Measurements from ENCODE around the gene SCARB1.

Gene SCARB1

GRCh38 chr12:124867401-124867930 lies 3.8 kb upstream of the SCARB1 start:
- Histone ChIP-seq H3K4me3 (ENCODE audit: low read depth in 1 of 2, low read length in 2 of 2) (no peak overlapping the region), H3K36me3 (ENCODE audit: insufficient read depth, low read length) (no peaks in the 10 kb centered on the region), H3K27me3 (ENCODE audit: control insufficient read depth in 1 of 2, insufficient read depth in 2 of 2, low read length in 2 of 2) (no peaks in the 10 kb centered on the region), H3K9ac (ENCODE audit: low read length) (no peak overlapping the region), H3K27ac (ENCODE audit: low read depth, low read length) (no peak overlapping the region), H3K4me1 (ENCODE audit: insufficient read depth, low read length) (peaks cover 12% of the 10 kb centered on the region), H3K9me3 (ENCODE audit: low read length) (no peaks in the 10 kb centered on the region)

- H3K36me3 ChIP-seq (ENCODE audit: insufficient read depth, low read length) = no peaks in the 10 kb centered on the region
- no peak overlapping the region for H3K9ac ChIP-seq (ENCODE audit: low read length)
- no peaks in the 10 kb centered on the region for H3K27me3 ChIP-seq (ENCODE audit: control insufficient read depth in 1 of 2, insufficient read depth in 2 of 2, low read length in 2 of 2)
- no peaks in the 10 kb centered on the region for H3K9me3 ChIP-seq (ENCODE audit: low read length)
- no peak overlapping the region for H3K27ac ChIP-seq (ENCODE audit: low read depth, low read length)
- H3K4me3 ChIP-seq (ENCODE audit: low read depth in 1 of 2, low read length in 2 of 2) = no peak overlapping the region
- peaks cover 12% of the 10 kb centered on the region for H3K4me1 ChIP-seq (ENCODE audit: insufficient read depth, low read length)
Measured at GRCh38 chr12:124866883-124867400, 3.3 kb upstream of the SCARB1 start.

- H3K9me3 ChIP-seq (ENCODE audit: low read length) = no peaks in the 10 kb centered on the region
- H3K4me3 ChIP-seq (ENCODE audit: low read depth in 1 of 2, low read length in 2 of 2) = no peak overlapping the region
- H3K36me3 ChIP-seq (ENCODE audit: insufficient read depth, low read length) = no peaks in the 10 kb centered on the region
- H3K27me3 ChIP-seq (ENCODE audit: control insufficient read depth in 1 of 2, insufficient read depth in 2 of 2, low read length in 2 of 2) = no peaks in the 10 kb centered on the region
- H3K4me1 ChIP-seq (ENCODE audit: insufficient read depth, low read length) = peaks cover 12% of the 10 kb centered on the region
- no peak overlapping the region for H3K27ac ChIP-seq (ENCODE audit: low read depth, low read length)
- no peak overlapping the region for H3K9ac ChIP-seq (ENCODE audit: low read length)
Measured at GRCh38 chr12:124866195-124866882, 2.7 kb upstream of the SCARB1 start.

- Histone ChIP-seq H3K9me3 (ENCODE audit: low read length) (no peaks in the 10 kb centered on the region), H3K36me3 (ENCODE audit: insufficient read depth, low read length) (no peaks in the 10 kb centered on the region), H3K27me3 (ENCODE audit: control insufficient read depth in 1 of 2, insufficient read depth in 2 of 2, low read length in 2 of 2) (no peaks in the 10 kb centered on the region), H3K4me1 (ENCODE audit: insufficient read depth, low read length) (peaks cover 12% of the 10 kb centered on the region), H3K27ac (ENCODE audit: low read depth, low read length) (no peak overlapping the region), H3K9ac (ENCODE audit: low read length) (no peak overlapping the region), H3K4me3 (ENCODE audit: low read depth in 1 of 2, low read length in 2 of 2) (no peak overlapping the region)
Measured at GRCh38 chr12:124865728-124866127, 2.1 kb upstream of the SCARB1 start.

GRCh38 chr12:124864326-124864752 lies 675 bp upstream of the SCARB1 start:
- no peaks in the 10 kb centered on the region for H3K36me3 ChIP-seq (ENCODE audit: insufficient read depth, low read length)
- H3K9ac ChIP-seq (ENCODE audit: low read length) = peak overlapping the region; percentile 33
- H3K4me3 ChIP-seq (ENCODE audit: low read depth in 1 of 2, low read length in 2 of 2) = peak overlapping the region; percentile 49 to 89
- H3K9me3 ChIP-seq (ENCODE audit: low read length) = no peaks in the 10 kb centered on the region
- H3K4me1 ChIP-seq (ENCODE audit: insufficient read depth, low read length) = peaks cover 12% of the 10 kb centered on the region
- H3K27me3 ChIP-seq (ENCODE audit: control insufficient read depth in 1 of 2, insufficient read depth in 2 of 2, low read length in 2 of 2) = no peaks in the 10 kb centered on the region
- no peak overlapping the region for H3K27ac ChIP-seq (ENCODE audit: low read depth, low read length)

- no peaks in the 10 kb centered on the region for H3K27me3 ChIP-seq (ENCODE audit: control insufficient read depth in 1 of 2, insufficient read depth in 2 of 2, low read length in 2 of 2)
- no peaks in the 10 kb centered on the region for H3K36me3 ChIP-seq (ENCODE audit: insufficient read depth, low read length)
- peak overlapping the region; percentile 66 for H3K27ac ChIP-seq (ENCODE audit: low read depth, low read length)
- peaks cover 12% of the 10 kb centered on the region for H3K4me1 ChIP-seq (ENCODE audit: insufficient read depth, low read length)
- peak overlapping the region; percentile 63 to 89 for H3K4me3 ChIP-seq (ENCODE audit: low read depth in 1 of 2, low read length in 2 of 2)
- H3K9ac ChIP-seq (ENCODE audit: low read length) = no peak overlapping the region
- H3K9me3 ChIP-seq (ENCODE audit: low read length) = no peaks in the 10 kb centered on the region
Measured at GRCh38 chr12:124862768-124863415, 772 bp downstream of the SCARB1 start.

GRCh38 chr12:124861898-124862676 lies 1.6 kb downstream of the SCARB1 start:
- Histone ChIP-seq H3K4me3 (ENCODE audit: low read depth in 1 of 2, low read length in 2 of 2) (no peak overlapping the region), H3K9ac (ENCODE audit: low read length) (no peak overlapping the region), H3K9me3 (ENCODE audit: low read length) (no peaks in the 10 kb centered on the region), H3K27ac (ENCODE audit: low read depth, low read length) (no peak overlapping the region), H3K27me3 (ENCODE audit: control insufficient read depth in 1 of 2, insufficient read depth in 2 of 2, low read length in 2 of 2) (no peaks in the 10 kb centered on the region), H3K36me3 (ENCODE audit: insufficient read depth, low read length) (no peaks in the 10 kb centered on the region), H3K4me1 (ENCODE audit: insufficient read depth, low read length) (peaks cover 12% of the 10 kb centered on the region)

- Histone ChIP-seq H3K27me3 (ENCODE audit: control insufficient read depth in 1 of 2, insufficient read depth in 2 of 2, low read length in 2 of 2) (no peaks in the 10 kb centered on the region), H3K4me1 (ENCODE audit: insufficient read depth, low read length) (peaks cover 17% of the 10 kb centered on the region), H3K9me3 (ENCODE audit: low read length) (no peaks in the 10 kb centered on the region), H3K9ac (ENCODE audit: low read length) (no peak overlapping the region), H3K36me3 (ENCODE audit: insufficient read depth, low read length) (no peaks in the 10 kb centered on the region), H3K27ac (ENCODE audit: low read depth, low read length) (no peak overlapping the region), H3K4me3 (ENCODE audit: low read depth in 1 of 2, low read length in 2 of 2) (no peak overlapping the region)
Measured at GRCh38 chr12:124861492-124861891, 2.2 kb downstream of the SCARB1 start.

- H3K4me1 ChIP-seq (ENCODE audit: insufficient read depth, low read length) = peaks cover 20% of the 10 kb centered on the region
- H3K9me3 ChIP-seq (ENCODE audit: low read length) = no peaks in the 10 kb centered on the region
- no peaks in the 10 kb centered on the region for H3K36me3 ChIP-seq (ENCODE audit: insufficient read depth, low read length)
- no peak overlapping the region for H3K9ac ChIP-seq (ENCODE audit: low read length)
- no peak overlapping the region for H3K4me3 ChIP-seq (ENCODE audit: low read depth in 1 of 2, low read length in 2 of 2)
- H3K27me3 ChIP-seq (ENCODE audit: control insufficient read depth in 1 of 2, insufficient read depth in 2 of 2, low read length in 2 of 2) = no peaks in the 10 kb centered on the region
- H3K27ac ChIP-seq (ENCODE audit: low read depth, low read length) = no peak overlapping the region
Measured at GRCh38 chr12:124857921-124858461, 5.7 kb downstream of the SCARB1 start.

- H3K4me1 ChIP-seq (ENCODE audit: insufficient read depth, low read length) = peaks cover 15% of the 10 kb centered on the region
- H3K27ac ChIP-seq (ENCODE audit: low read depth, low read length) = no peak overlapping the region
- no peaks in the 10 kb centered on the region for H3K27me3 ChIP-seq (ENCODE audit: control insufficient read depth in 1 of 2, insufficient read depth in 2 of 2, low read length in 2 of 2)
- no peak overlapping the region for H3K9ac ChIP-seq (ENCODE audit: low read length)
- no peak overlapping the region for H3K4me3 ChIP-seq (ENCODE audit: low read depth in 1 of 2, low read length in 2 of 2)
- H3K36me3 ChIP-seq (ENCODE audit: insufficient read depth, low read length) = no peaks in the 10 kb centered on the region
- no peaks in the 10 kb centered on the region for H3K9me3 ChIP-seq (ENCODE audit: low read length)
Measured at GRCh38 chr12:124856842-124857178, 6.9 kb downstream of the SCARB1 start.

Data from muscle layer of colon (tissue), 2 donors.